SU-DHL-6 (cell line): ENCODE data around the gene KSR2.

Experiments used
- H2AFZ ChIP-seq: fragments of 200-600 bp; sonication (generic); 2 replicates; pipeline ENCODE4 v1.6.1; 2014; ENCODE audit warnings: low read depth, mild to moderate bottlenecking, moderate library complexity, mixed read lengths, antibody characterized with exemption, low read length; ENCODE audit not compliant: severe bottlenecking
- H3F3A ChIP-seq: fragments of 200-600 bp; shearing (Covaris generic); 2 replicates; pipeline ENCODE4 v1.6.0; 2016; ENCODE audit warnings: antibody characterized with exemption, mild to moderate bottlenecking; ENCODE audit not compliant: insufficient read depth
- H3K27ac ChIP-seq: fragments of 200-600 bp; sonication (generic); 2 replicates; pipeline ENCODE4 v1.5.1; 2016; ENCODE audit warnings: low read depth, mild to moderate bottlenecking, low read length, moderate library complexity, mixed read lengths
- H3K27me3 ChIP-seq: fragments of 200-600 bp; sonication (generic), shearing (Covaris generic); 2 replicates; pipeline ENCODE4 v1.6.0; 2014; ENCODE audit warnings: mild to moderate bottlenecking, low read length
- H3K36me3 ChIP-seq: fragments of 200-600 bp; sonication (generic); 2 replicates; pipeline ENCODE4 v1.6.1; 2014; ENCODE audit warnings: mild to moderate bottlenecking, low read length, mixed read lengths
- H3K4me2 ChIP-seq: fragments of 300-600, 200-600 bp; shearing (Covaris generic), sonication (generic); 2 replicates; pipeline ENCODE4 v1.6.0; 2014; ENCODE audit warnings: low read length, low read depth, mild to moderate bottlenecking; ENCODE audit not compliant: poor library complexity, severe bottlenecking
- H3K4me3 ChIP-seq: fragments of 200-600 bp; sonication (generic); 2 replicates; pipeline ENCODE4 v1.5.1; 2014; ENCODE audit warnings: antibody characterized with exemption, low read length, mild to moderate bottlenecking, mixed read lengths; ENCODE audit not compliant: insufficient read depth, poor library complexity, severe bottlenecking
- H3K79me2 ChIP-seq: fragments of 200-600 bp; sonication (generic); 2 replicates; pipeline ENCODE4 v1.6.1; 2014; ENCODE audit warnings: mild to moderate bottlenecking, low read length, moderate library complexity; ENCODE audit not compliant: insufficient read depth
- H3K9ac ChIP-seq: fragments of 200-600 bp; sonication (generic); 2 replicates; pipeline ENCODE4 v1.7.0; 2014; ENCODE audit warnings: mild to moderate bottlenecking, low read length
- H3K9me2 ChIP-seq: fragments of 200-600 bp; sonication (generic); replicated peaks from 2 replicates; pipeline ENCODE4 v1.6.1; 2014; ENCODE audit warnings: low read length; ENCODE audit not compliant: insufficient read depth
- H3K9me3 ChIP-seq: fragments of 200-600 bp; sonication (generic); 2 replicates; pipeline ENCODE4 v1.6.1; 2014; ENCODE audit warnings: low read length, mixed read lengths; ENCODE audit not compliant: insufficient read depth
- H4K20me1 ChIP-seq: fragments of 200-600 bp; sonication (generic); 2 replicates; pipeline ENCODE4 v1.6.1; 2014; ENCODE audit warnings: low read depth, mild to moderate bottlenecking, antibody characterized with exemption, low read length, moderate library complexity, mixed read lengths
- EZH2phosphoT487 ChIP-seq: fragments of 200-600 bp; sonication (generic), shearing (Covaris generic); conservative IDR thresholded peaks from 2 replicates; pipeline ENCODE4 v1.6.1; 2018; ENCODE audit warnings: mild to moderate bottlenecking, antibody characterized with exemption, low read length, moderate library complexity, mixed read lengths
- TF ChIP-seq, protein P1 (sequence below): fragments of 200-600 bp; sonication (generic); IDR thresholded peaks from one replicate; pipeline ENCODE4 v1.5.1; 2017; ENCODE audit warnings: antibody characterized with exemption, mild to moderate bottlenecking, low read length, moderate library complexity; ENCODE audit not compliant: insufficient read depth, poor library complexity, severe bottlenecking

The KSR2 gene

DNA sequence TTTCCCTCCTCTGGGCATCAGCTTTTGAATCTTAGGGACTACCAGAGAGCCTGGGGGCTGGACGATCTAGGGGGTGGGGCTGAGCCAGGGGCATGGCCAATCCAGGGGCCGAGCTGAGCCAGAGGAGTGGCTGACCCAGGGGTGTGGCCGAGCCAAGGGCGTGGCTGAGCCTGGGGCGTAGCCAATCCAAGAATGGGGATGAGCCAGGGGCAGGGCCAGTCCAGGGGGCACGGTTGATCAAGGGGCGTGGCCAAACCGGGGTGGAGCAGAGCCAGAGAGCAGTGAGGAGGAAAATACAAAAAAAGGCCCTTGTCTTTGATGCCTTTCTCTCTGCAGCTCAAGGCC lies 388.1 kb downstream of the KSR2 start:
- no peak overlapping the region for H2AFZ ChIP-seq
- no peaks in the 10 kb centered on the region for H3K27me3 ChIP-seq
- H3K79me2 ChIP-seq: no peaks in the 10 kb centered on the region
- TF ChIP-seq, protein P1, sequence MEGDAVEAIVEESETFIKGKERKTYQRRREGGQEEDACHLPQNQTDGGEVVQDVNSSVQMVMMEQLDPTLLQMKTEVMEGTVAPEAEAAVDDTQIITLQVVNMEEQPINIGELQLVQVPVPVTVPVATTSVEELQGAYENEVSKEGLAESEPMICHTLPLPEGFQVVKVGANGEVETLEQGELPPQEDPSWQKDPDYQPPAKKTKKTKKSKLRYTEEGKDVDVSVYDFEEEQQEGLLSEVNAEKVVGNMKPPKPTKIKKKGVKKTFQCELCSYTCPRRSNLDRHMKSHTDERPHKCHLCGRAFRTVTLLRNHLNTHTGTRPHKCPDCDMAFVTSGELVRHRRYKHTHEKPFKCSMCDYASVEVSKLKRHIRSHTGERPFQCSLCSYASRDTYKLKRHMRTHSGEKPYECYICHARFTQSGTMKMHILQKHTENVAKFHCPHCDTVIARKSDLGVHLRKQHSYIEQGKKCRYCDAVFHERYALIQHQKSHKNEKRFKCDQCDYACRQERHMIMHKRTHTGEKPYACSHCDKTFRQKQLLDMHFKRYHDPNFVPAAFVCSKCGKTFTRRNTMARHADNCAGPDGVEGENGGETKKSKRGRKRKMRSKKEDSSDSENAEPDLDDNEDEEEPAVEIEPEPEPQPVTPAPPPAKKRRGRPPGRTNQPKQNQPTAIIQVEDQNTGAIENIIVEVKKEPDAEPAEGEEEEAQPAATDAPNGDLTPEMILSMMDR: no peak
- TF ChIP-seq EZH2phosphoT487: no peak
- no peaks in the 10 kb centered on the region; the same call in 1 of the 2 replicates for H3K9me2 ChIP-seq
- H4K20me1 ChIP-seq: no peaks in the 10 kb centered on the region
- H3F3A ChIP-seq: no peaks in the 10 kb centered on the region
- no peaks in the 10 kb centered on the region for H3K36me3 ChIP-seq
- no peak overlapping the region for H3K9ac ChIP-seq
- no peak overlapping the region for H3K4me2 ChIP-seq
- H3K9me3 ChIP-seq: no peaks in the 10 kb centered on the region
- H3K27ac ChIP-seq: no peak overlapping the region
- H3K4me3 ChIP-seq: no peak overlapping the region

DNA sequence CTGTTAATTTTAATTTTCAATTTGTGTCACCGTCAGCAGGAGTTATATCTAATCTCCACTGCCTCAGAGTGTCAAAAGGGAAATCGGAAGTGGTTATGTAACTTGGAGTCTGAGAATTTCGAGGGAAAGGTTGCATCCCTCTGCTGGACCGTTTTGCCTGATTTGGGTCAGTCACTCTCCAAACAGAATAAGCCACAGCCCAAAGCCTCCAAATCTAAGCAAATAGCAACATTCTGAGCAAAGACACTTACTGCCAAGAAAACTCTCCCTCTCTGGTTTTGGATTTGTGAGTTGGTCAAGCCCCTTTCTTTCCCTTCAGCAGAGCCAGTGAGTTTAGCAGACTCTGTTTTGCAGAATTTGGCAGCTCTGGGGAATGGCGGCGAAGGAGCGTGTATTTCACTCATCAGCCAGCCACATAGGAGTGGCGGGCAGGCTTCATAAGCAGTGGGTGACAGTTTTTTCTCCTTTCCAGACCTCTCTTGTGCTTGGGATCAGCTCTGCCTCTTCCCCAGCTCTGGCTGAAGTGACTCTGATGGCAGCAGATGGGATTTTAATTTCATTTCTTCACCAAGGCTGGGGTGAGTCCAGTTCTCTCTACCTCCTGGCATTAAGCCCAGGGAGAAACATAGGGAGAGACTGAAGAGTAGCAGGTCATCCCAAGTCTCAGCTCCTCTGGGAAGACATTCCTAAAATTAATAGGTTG lies 388.6 kb downstream of the KSR2 start:
- no peak for TF ChIP-seq EZH2phosphoT487
- TF ChIP-seq, protein P1: no peak
- Histone ChIP-seq H3K4me2 (no peak overlapping the region), H3K9ac (no peak overlapping the region), H3K9me2 (no peaks in the 10 kb centered on the region; the same call in 1 of the 2 replicates), H2AFZ (no peak overlapping the region), H3K27me3 (no peaks in the 10 kb centered on the region), H3K79me2 (no peaks in the 10 kb centered on the region), H3K36me3 (no peaks in the 10 kb centered on the region), H3K4me3 (no peak overlapping the region), H3K27ac (no peak overlapping the region), H4K20me1 (no peaks in the 10 kb centered on the region), H3F3A (no peaks in the 10 kb centered on the region), H3K9me3 (no peaks in the 10 kb centered on the region)

DNA sequence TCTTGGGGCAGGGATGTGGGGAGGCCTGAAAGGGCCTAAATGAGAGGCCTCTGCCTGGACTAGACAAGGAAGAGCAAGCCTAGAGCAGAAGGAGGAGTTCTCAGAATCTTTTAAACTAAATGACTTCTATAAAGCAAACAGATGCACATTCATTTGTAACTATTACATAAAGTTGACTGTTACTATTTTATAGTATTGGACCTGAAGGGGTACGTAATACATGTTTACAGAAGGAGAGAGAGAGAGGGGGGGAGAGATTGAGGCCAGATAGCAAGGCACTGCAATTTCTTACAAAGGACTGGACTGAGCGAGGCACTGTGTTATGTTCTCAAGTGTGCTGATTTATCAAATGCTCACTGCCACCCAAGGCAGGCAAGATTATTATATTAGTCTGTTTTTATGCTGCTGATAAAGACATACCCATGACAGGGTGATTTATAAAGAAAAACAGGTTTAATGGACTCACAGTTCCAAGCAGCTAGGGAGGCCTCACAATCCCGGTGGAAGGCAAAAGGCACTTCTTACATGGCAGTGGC lies 391.6 kb downstream of the KSR2 start:
- Histone ChIP-seq H3K79me2 (no peaks in the 10 kb centered on the region), H3K4me3 (no peak overlapping the region), H3F3A (no peaks in the 10 kb centered on the region), H3K9ac (no peak overlapping the region), H3K27ac (no peak overlapping the region), H3K36me3 (no peaks in the 10 kb centered on the region), H3K4me2 (no peak overlapping the region), H3K9me2 (no peaks in the 10 kb centered on the region; the same call in 1 of the 2 replicates), H3K9me3 (no peaks in the 10 kb centered on the region), H4K20me1 (no peaks in the 10 kb centered on the region), H2AFZ (no peak overlapping the region), H3K27me3 (no peaks in the 10 kb centered on the region)
- no peak for TF ChIP-seq EZH2phosphoT487
- TF ChIP-seq, protein P1: no peak
